NT2/D1 (cell line): Measurements from ENCODE around the gene IGSF9B.

ENCODE experiments used
- DNase-seq: peaks from one replicate; pipeline ENCODE4 v3.0.0-alpha.2; 2011; ENCODE audit warnings: low read depth, low spot score
- H3K27me3 ChIP-seq: 2 replicates; pipeline ENCODE4 v1.6.0; 2011; ENCODE audit warnings: mild to moderate bottlenecking; ENCODE audit not compliant: insufficient read length, insufficient read depth
- H3K36me3 ChIP-seq: 2 replicates; pipeline ENCODE4 v1.6.1; 2011; ENCODE audit warnings: mild to moderate bottlenecking, low read length, mixed read lengths; ENCODE audit not compliant: insufficient read depth, insufficient read length
- H3K4me1 ChIP-seq: 2 replicates; pipeline ENCODE4 v1.5.1; 2011; ENCODE audit not compliant: insufficient read depth, insufficient read length
- H3K4me3 ChIP-seq: 2 replicates; pipeline ENCODE4 v1.5.1; 2011; ENCODE audit warnings: low read depth; ENCODE audit not compliant: insufficient read length
- H3K9ac ChIP-seq: 2 replicates; pipeline ENCODE4 v1.6.0; 2011; ENCODE audit warnings: low read depth; ENCODE audit not compliant: insufficient read length
- H3K9me3 ChIP-seq: 2 replicates; pipeline ENCODE4 v1.5.1; 2011; ENCODE audit warnings: mild to moderate bottlenecking, low read length; ENCODE audit not compliant: insufficient read depth
- SUZ12 ChIP-seq: IDR thresholded peaks from 2 replicates; pipeline ENCODE4 v1.6.1; 2011; ENCODE audit not compliant: insufficient read length, insufficient read depth; ENCODE audit errors: extremely low read depth
- YY1 ChIP-seq: IDR thresholded peaks from 2 replicates; pipeline ENCODE4 v1.6.1; 2011; ENCODE audit not compliant: insufficient read length, insufficient read depth
- ZNF274 ChIP-seq: IDR thresholded peaks from 2 replicates; pipeline ENCODE4 v1.6.1; 2011; ENCODE audit warnings: mild to moderate bottlenecking, low read depth, low read length

The IGSF9B gene

GRCh38 chr11:133981156-133981555 is 24.4 kb upstream of the IGSF9B start:
- DNase-seq: no peak
- H3K4me1 ChIP-seq: peaks cover 4% of the 10 kb centered on the region
- H3K9me3 ChIP-seq: no peaks in the 10 kb centered on the region
- TF ChIP-seq ZNF274 (no peak), SUZ12 (no peak), YY1 (no peak)
- H3K9ac ChIP-seq: no peak overlapping the region
- H3K36me3 ChIP-seq: no peaks in the 10 kb centered on the region
- no peaks in the 10 kb centered on the region for H3K27me3 ChIP-seq
- H3K4me3 ChIP-seq: no peak overlapping the region

GRCh38 chr11:133980665-133981064 is 23.9 kb upstream of the IGSF9B start:
- H3K9ac ChIP-seq: no peak overlapping the region
- DNase-seq: no peak

GRCh38 chr11:133978794-133979193 is 22.0 kb upstream of the IGSF9B start:
- Histone ChIP-seq H3K27me3 (peaks cover 7% of the 10 kb centered on the region), H3K9me3 (no peaks in the 10 kb centered on the region), H3K4me3 (no peak overlapping the region), H3K9ac (no peak overlapping the region), H3K36me3 (no peaks in the 10 kb centered on the region), H3K4me1 (no peaks in the 10 kb centered on the region)
- TF ChIP-seq SUZ12: no peak
- no peak for TF ChIP-seq YY1
- TF ChIP-seq ZNF274: no peak
- DNase-seq: no peak

More at GRCh38 chr11:133980665-133981064, 23.9 kb upstream of the IGSF9B start:
- Histone ChIP-seq H3K36me3 (no peaks in the 10 kb centered on the region), H3K4me1 (peaks cover 4% of the 10 kb centered on the region), H3K4me3 (no peak overlapping the region), H3K27me3 (peaks cover under 1% of the 10 kb centered on the region), H3K9me3 (no peaks in the 10 kb centered on the region)
- TF ChIP-seq YY1: no peak

GRCh38 chr11:133977067-133977677 is 20.4 kb upstream of the IGSF9B start:
- no peak overlapping the region for H3K4me3 ChIP-seq
- TF ChIP-seq YY1 (no peak), ZNF274 (no peak), SUZ12 (no peak)
- H3K27me3 ChIP-seq: peaks cover 7% of the 10 kb centered on the region
- H3K36me3 ChIP-seq: no peaks in the 10 kb centered on the region
- no peak overlapping the region for H3K9ac ChIP-seq
- H3K9me3 ChIP-seq: no peaks in the 10 kb centered on the region
- no peak for DNase-seq
- H3K4me1 ChIP-seq: no peaks in the 10 kb centered on the region

GRCh38 chr11:133975488-133975849 is 18.7 kb upstream of the IGSF9B start:
- TF ChIP-seq SUZ12 (no peak), ZNF274 (no peak), YY1 (no peak)
- DNase-seq: no peak
- peaks cover 7% of the 10 kb centered on the region for H3K27me3 ChIP-seq
- no peaks in the 10 kb centered on the region for H3K9me3 ChIP-seq
- H3K9ac ChIP-seq: no peak overlapping the region
- H3K4me3 ChIP-seq: no peak overlapping the region
- H3K4me1 ChIP-seq: no peaks in the 10 kb centered on the region
- H3K36me3 ChIP-seq: no peaks in the 10 kb centered on the region

- H3K27me3 ChIP-seq: peaks cover 7% of the 10 kb centered on the region
- H3K9me3 ChIP-seq: no peaks in the 10 kb centered on the region
- no peak overlapping the region for H3K9ac ChIP-seq
- no peaks in the 10 kb centered on the region for H3K4me1 ChIP-seq
- DNase-seq: no peak
- H3K4me3 ChIP-seq: no peak overlapping the region
- H3K36me3 ChIP-seq: no peaks in the 10 kb centered on the region
- TF ChIP-seq ZNF274 (no peak), SUZ12 (no peak), YY1 (no peak)
Measured at GRCh38 chr11:133974836-133975487, 18.2 kb upstream of the IGSF9B start.

GRCh38 chr11:133971881-133972280 is 15.1 kb upstream of the IGSF9B start:
- H3K9me3 ChIP-seq: no peaks in the 10 kb centered on the region
- peaks cover 28% of the 10 kb centered on the region for H3K27me3 ChIP-seq
- H3K4me3 ChIP-seq: no peak overlapping the region
- no peak overlapping the region for H3K9ac ChIP-seq
- no peaks in the 10 kb centered on the region for H3K4me1 ChIP-seq
- TF ChIP-seq ZNF274 (no peak), SUZ12 (no peak), YY1 (no peak)
- no peak for DNase-seq
- H3K36me3 ChIP-seq: no peaks in the 10 kb centered on the region
